Lower leg skin (tissue), 4 donors: Measurements from ENCODE around the gene PRAMEF1. TPM values are rescaled to one million over a fixed set of nuclear protein-coding genes. Genes with fewer than 3 reads are reported as not detected.

Experiments used
- DNase-seq, 2 donors: peaks; one replicate each; pipeline ENCODE4 v3.0.0-alpha.2; 2019; ENCODE audit warnings: low spot score in 2 of 2
- H3K4me3 ChIP-seq: fragments of 200-600 bp; sonication (generic); 2 replicates; pipeline ENCODE4 v1.5.1; 2017; ENCODE audit warnings: mild to moderate bottlenecking, low read depth; ENCODE audit not compliant: poor library complexity, severe bottlenecking
- POLR2A ChIP-seq, 2 donors: fragments of 450-650 bp; IDR thresholded peaks; one replicate each; pipeline ENCODE4 v1.6.1; 2016 to 2017; ENCODE audit warnings: antibody characterized with exemption in 2 of 2, mild to moderate bottlenecking in 1 of 2, moderate library complexity in 1 of 2
- WGBS, 2 donors: methylation state at CpG; one replicate each; pipeline ENCODE4 v1.1.5; 2018; 5-methylcytosine and 5-hydroxymethylcytosine counted together
- intact Hi-C: fragments of 100-400 bp; cut with DNase I; formaldehyde crosslinking; loops from one replicate; pipeline ENCODE4 v1.15.0; 2023; ENCODE audit warnings: low total_unique reads
- total RNA-seq, 4 donors: library from RNA; depleted of rRNA; stranded (reverse); fragments of >200 nt; gene quantifications; one replicate each; pipeline ENCODE4 v1.1.0, GENCODE V29; 2016
- TF ChIP-seq, protein P1 (sequence below), 3 donors: fragments of 450-650 bp; IDR thresholded peaks; one replicate each; pipeline ENCODE4 v1.5.1; 2016; ENCODE audit warnings: antibody characterized with exemption in 3 of 3, mild to moderate bottlenecking in 3 of 3, moderate library complexity in 2 of 3

Gene PRAMEF1
- total RNA-seq, 4 donors from 2014 or later = not detected

DNA sequence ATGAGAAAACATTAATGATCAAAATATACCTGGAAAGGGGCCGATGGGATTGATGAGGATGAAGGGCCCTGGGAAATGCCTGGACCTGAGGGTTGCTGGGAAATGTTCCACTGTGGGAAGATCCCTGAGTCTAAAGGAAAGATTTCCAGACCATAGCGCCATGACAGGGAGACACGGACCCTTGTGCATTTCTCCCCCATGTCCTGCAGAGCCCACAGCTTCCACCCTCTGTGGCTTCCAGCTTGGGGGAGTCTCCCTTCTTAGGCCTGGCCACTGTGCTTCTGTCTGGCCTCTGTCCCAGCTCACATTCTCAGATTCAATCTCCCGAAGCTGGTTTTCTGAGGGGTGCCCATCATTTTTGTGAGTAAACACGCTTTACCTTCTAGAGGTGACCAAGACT is 18.7 kb upstream of the PRAMEF1 start:
- TF ChIP-seq, protein P1, sequence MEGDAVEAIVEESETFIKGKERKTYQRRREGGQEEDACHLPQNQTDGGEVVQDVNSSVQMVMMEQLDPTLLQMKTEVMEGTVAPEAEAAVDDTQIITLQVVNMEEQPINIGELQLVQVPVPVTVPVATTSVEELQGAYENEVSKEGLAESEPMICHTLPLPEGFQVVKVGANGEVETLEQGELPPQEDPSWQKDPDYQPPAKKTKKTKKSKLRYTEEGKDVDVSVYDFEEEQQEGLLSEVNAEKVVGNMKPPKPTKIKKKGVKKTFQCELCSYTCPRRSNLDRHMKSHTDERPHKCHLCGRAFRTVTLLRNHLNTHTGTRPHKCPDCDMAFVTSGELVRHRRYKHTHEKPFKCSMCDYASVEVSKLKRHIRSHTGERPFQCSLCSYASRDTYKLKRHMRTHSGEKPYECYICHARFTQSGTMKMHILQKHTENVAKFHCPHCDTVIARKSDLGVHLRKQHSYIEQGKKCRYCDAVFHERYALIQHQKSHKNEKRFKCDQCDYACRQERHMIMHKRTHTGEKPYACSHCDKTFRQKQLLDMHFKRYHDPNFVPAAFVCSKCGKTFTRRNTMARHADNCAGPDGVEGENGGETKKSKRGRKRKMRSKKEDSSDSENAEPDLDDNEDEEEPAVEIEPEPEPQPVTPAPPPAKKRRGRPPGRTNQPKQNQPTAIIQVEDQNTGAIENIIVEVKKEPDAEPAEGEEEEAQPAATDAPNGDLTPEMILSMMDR (IDR thresholded peaks at IDR 0.05) = no peak
- TF ChIP-seq POLR2A (IDR thresholded peaks at IDR 0.05) = no peak
- peak in 1 of 2 donors; percentile 50 for DNase-seq
- WGBS, 2 donors = 88 to 92% methylated on average over 5 of the region's 5 CpGs
- H3K4me3 ChIP-seq = no peak overlapping the region
- intact Hi-C loops = no loop called here

DNA sequence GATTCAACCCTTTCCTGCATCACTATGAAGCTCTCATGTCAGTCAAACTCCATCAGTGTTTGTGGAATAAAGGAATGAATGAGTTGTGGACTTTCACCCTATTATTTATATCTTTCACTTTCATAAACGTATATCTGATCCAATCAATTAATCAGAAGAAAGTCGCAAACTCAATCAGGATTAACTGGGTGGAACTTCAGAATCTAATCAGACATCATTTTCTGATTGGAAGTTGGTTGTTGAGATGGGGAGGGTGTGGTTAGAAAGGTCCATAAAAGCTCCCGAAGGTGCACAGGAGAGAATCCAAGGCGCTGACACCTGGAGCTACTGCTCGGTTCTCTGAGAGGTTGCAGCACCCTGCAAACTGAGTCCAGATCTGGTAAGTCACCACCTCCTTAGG is 17.8 kb upstream of the PRAMEF1 start, which contains the start of gene PRAMEF12:
Gene PRAMEF12 (plus strand): TSS at position 301 of the 400 bp plus-strand sequence. CDS start 1,130 bp downstream, outside the sequence.
- DNase-seq = no peak
- 85% methylated on average over 5 of the region's 5 CpGs for WGBS, 2 donors
- intact Hi-C loops = no loop called here
- TF ChIP-seq, protein P1 (IDR thresholded peaks at IDR 0.05) = no peak
- no peak for TF ChIP-seq POLR2A (IDR thresholded peaks at IDR 0.05)
- H3K4me3 ChIP-seq = no peak within 1 kb of the TSS

DNA sequence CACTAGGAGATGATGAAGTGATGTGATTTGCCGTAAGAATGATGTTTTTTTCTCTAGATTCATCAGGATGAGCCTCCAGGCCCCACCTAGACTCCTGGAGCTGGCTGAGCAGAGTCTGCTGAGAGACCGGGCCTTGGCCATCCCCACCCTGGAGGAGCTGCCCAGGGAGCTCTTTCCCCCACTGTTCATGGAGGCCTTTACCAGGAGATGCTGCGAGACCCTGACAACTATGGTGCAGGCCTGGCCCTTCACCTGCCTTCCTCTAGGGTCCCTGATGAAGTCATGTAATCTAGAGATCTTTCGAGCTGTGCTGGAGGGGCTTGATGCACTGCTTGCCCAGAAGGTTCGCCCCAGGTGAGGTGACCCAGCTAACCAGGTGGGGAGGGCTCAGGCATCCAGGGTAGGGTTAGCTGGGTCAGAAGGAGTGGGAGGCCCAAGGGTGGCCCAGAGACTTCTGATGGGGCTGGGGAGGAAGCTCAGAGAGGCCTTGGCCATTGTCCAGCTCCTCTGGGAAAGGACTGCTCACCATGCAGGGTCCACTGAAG is 16.3 kb upstream of the PRAMEF1 start:
- peak in 1 of 2 donors; percentile 74 for DNase-seq
- no peak overlapping the region for H3K4me3 ChIP-seq
- 81 to 84% methylated on average over 5 of the region's 5 CpGs for WGBS, 2 donors
- TF ChIP-seq, protein P1 (IDR thresholded peaks at IDR 0.05) = no peak
- TF ChIP-seq POLR2A (IDR thresholded peaks at IDR 0.05) = no peak
- intact Hi-C loops = no loop called here

DNA sequence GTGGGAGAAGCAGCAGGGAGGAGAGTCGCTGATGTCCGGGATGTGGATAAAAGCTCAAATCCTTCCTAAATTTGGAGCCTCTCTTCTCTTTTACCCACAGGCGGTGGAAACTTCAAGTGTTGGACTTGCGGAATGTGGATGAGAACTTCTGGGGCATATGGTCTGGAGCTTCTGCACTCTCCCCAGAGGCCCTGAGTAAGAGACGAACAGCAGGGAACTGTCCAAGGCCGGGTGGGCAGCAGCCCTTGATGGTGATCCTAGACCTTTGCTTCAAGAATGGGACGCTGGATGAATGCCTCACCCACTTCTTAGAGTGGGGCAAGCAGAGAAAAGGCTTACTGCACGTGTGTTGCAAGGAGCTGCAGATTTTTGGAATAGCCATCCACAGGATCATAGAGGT is 15.8 kb upstream of the PRAMEF1 start:
- TF ChIP-seq, protein P1 (IDR thresholded peaks at IDR 0.05) = no peak
- TF ChIP-seq POLR2A (IDR thresholded peaks at IDR 0.05) = no peak
- intact Hi-C loops = no loop called here
- H3K4me3 ChIP-seq = no peak overlapping the region
- WGBS, 2 donors = 72 to 80% methylated on average over 8 of the region's 8 CpGs
- peak in 1 of 2 donors; percentile 50 for DNase-seq

DNA sequence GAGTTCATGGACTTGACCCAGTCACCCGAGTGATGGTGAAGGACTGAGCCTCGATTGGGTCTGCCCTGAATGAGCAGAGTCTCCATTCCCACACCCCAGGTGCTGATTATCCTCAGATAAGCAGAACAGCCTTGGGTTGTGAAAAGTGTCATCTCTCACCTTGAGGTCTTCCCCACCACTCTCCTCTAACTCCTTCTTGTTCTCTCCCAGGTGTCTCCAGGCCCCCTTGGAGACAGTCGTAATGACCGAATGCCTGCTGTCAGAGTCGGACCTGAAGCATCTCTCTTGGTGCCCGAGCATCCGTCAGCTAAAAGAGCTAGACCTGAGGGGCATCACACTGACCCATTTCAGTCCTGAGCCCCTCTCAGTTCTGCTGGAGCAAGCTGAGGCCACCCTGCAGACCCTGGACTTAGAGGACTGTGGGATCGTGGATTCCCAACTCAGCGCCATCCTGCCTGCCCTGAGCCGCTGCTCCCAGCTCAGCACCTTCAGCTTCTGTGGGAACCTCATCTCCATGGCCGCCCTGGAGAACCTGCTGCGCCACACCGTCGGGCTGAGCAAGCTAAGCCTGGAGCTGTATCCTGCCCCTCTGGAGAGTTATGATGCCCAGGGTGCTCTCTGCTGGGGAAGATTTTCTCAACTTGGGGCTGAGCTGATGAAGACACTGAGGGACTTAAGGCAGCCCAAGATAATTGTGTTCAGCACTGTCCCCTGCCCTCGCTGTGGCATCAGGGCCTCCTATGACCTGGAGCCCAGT is 14.2 kb upstream of the PRAMEF1 start:
- intact Hi-C loops = no loop called here
- TF ChIP-seq, protein P1 (IDR thresholded peaks at IDR 0.05) = no peak
- no peak for TF ChIP-seq POLR2A (IDR thresholded peaks at IDR 0.05)
- DNase-seq = peak in 1 of 2 donors; percentile 67
- H3K4me3 ChIP-seq = no peak overlapping the region
- 84 to 88% methylated on average over 13 of the region's 15 CpGs for WGBS, 2 donors
